NCI-H1694 (cell line): ENCODE data around the gene MLLT11.
"Not testable (repeated sequence)": the region's sequence is repeated elsewhere in the genome, so short reads cannot be mapped to it uniquely, and the experiment has no call there.

Source experiments
- DNase-seq: peaks from one replicate; lab custom pipeline; 2025; lab: John Stamatoyannopoulos, UW

MLLT11 gene

DNA sequence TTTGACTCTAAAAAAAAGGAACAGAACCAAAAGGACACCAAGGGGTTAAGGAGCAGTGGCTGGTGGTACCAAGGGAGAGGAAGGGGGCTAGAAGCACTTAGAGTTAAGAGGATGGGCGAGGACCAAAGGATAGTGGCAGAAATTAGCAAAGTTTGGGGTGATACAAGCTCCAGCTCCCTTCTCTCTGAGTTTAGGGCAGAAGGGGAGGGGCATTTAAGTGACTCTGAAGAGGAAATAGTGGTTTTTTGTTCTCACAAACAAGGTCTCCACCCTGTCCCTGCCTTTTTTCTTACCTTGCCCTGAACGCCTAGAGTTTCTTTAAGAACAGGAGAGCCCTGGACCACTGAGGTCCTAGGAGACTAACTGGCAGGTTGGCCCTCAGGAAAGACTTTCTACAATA is 4.0 kb upstream of the MLLT11 start:
- DNase-seq, result no peak

- DNase-seq, result peak; percentile 65
Observed at GRCh38 chr1:151058692-151059091, 1.5 kb upstream of the MLLT11 start.

DNA sequence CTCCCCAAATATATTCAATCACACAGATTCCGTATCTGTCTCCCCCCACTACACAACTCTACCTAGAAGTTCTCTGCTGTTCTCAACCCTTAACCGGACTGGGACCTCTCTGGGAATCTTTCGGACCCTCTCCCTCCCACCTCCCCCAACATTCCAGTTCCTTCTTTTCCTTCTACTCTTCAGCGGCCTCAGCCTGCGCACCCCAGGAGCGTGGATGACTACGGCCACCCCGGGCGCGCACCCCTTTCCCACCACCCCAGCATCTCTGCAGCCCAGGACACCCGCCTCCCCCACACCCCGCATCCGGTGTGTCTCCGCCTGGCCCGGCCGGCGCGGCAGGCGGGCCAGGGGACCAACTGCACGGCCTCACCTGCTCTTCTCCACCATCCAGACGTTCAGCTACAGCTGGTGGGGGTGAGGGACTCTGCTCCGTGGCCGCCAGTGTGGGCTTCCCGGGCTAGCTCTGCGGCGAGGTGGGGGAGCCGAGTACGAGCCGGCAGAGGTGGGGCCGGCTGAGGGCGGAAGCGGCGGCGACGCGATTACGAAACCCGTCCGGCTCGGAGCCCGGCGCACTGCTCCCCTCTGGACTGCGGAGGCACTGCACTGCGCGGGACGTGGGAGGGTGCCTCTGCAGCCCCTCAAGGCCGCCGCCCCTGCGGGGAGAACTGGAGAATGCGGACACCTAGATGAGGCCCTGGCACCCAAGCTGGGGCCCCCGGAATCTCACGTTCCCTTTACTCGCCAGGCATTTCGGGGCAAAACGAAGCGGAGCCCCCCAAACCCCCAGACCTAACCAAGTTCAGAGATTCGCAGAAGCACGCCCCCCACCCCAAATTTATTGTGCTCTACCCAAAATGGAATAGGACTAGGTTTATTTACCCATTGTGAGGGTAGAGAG is 839 bp upstream of the MLLT11 start, which contains the start of gene CDC42SE1:
TSS of gene CDC42SE1 (minus strand) at position 514 of the 898 bp plus-strand sequence. CDS start 3,892 bp downstream, outside the sequence.
- peak; percentile 84 for DNase-seq

GRCh38 chr1:151060657-151061421 is 642 bp downstream of the MLLT11 start:
- peak; percentile 56 for DNase-seq

GRCh38 chr1:151061704-151062103 is 1.5 kb downstream of the MLLT11 start:
- DNase-seq, result no peak

GRCh38 chr1:151062741-151063371 is 2.7 kb downstream of the MLLT11 start:
- no peak for DNase-seq

GRCh38 chr1:151065089-151065645 is 5.0 kb downstream of the MLLT11 start:
- DNase-seq, result no peak

GRCh38 chr1:151067185-151067584 is 7.0 kb downstream of the MLLT11 start:
- DNase-seq, result no peak

- no peak for DNase-seq
Observed at GRCh38 chr1:151069103-151069486, 8.9 kb downstream of the MLLT11 start.

DNA sequence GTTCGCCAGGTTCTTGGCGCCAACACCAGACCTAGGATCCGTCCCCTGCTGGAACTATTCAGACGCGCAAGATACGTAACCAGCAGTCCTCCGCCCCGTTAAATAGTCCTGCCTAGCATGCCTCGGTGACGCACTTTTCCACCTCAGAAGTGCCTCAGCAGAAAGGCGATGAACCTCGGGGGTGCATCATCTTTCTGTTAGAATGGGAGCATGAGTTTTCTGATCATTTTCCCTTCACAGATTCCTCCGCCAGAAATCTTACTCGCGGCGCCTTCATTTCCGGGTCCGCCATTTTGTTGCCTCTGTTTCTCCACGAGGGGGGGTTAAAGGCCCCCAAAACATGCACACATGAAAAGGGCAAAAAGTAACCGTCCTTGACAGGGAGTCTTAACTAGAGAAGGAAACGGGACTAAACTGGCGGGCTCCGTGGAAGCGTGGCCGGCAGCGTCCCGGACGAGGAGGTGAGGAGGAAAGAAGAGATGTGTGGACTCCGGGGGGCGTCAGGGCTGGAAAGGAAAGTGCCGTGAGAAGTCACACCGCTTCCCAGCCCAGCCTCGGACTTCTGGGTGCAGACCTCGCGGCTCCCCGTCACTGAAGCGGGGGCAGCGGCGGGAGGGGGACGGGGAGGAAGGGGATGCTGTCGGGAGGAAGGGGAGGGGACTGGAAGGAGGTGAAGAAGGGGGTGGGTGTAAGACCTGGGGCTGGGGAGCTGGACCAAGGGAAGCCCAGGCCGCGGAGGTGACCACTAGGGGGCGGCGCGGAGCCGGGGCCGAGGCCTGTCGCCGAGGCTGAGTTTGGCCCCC is 10.5 kb downstream of the MLLT11 start, which contains the start of gene GABPB2:
TSS of gene GABPB2 (plus strand) at position 288 of the 803 bp plus-strand sequence. CDS start 17,429 bp downstream, outside the sequence.
- peak; percentile 95 for DNase-seq

- no peak for DNase-seq
Observed at GRCh38 chr1:151072224-151072623, 12.0 kb downstream of the MLLT11 start.

GRCh38 chr1:151085953-151086559 is 25.9 kb downstream of the MLLT11 start:
- no peak for DNase-seq

GRCh38 chr1:151097426-151097825 is 37.2 kb downstream of the MLLT11 start:
- not testable (repeated sequence) for DNase-seq

GRCh38 chr1:151098126-151098525 is 37.9 kb downstream of the MLLT11 start:
- no peak for DNase-seq

DNA sequence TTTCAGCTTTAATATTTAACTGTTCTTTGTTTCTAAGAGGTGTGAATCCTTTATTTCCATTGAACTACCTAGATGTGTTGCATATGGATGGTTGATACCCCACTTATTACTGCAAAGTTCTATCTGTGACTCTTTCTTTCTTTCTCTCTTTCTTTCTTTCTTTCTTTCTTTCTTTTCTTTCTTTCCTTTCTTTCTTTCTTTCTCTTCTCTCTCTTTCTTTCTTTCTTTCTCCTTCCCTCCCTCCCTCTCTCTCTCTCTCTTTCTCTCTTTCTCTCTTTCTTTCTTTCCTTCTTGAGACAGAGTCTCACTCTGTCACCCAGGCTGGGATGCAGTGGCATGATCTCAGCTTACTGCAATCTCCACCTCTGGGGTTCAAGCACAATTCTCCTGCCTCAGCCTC is 44.4 kb downstream of the MLLT11 start:
- no peak for DNase-seq

- no peak for DNase-seq
Observed at GRCh38 chr1:151106894-151107293, 46.7 kb downstream of the MLLT11 start.

- DNase-seq, result no peak
Observed at GRCh38 chr1:151108331-151108730, 48.1 kb downstream of the MLLT11 start.

DNA sequence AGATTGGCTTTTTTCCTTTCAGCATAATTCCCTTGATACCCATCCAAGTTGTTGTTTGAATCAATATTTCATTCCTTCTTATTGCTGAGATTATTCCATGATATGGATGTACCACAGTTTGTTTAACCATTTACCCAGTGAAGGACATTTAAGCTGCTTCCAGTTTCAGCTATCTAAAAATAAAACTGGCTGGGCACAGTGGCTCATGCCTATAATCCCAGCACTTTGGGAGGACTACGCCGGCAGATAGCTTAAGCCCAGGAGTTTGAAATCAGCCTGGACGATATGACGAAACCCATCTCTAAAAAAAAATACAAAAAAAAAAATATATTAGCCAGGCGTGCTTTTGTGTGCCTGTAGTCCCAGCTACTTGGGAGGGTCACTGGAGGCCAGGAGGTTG is 53.7 kb downstream of the MLLT11 start:
- no peak for DNase-seq
